MM.1S (cell line): ENCODE measurements around the gene DIO3.

Source experiments
- DNase-seq: peaks from one replicate; pipeline ENCODE4 v3.0.0-alpha.2; 2015
- H2AFZ ChIP-seq: fragments of 300-600 bp; sonication (generic); 2 replicates; pipeline ENCODE4 v1.6.0; 2016; ENCODE audit warnings: antibody characterized with exemption, low read length
- H3F3A ChIP-seq: fragments of 300-600 bp; sonication (generic); 2 replicates; pipeline ENCODE4 v1.6.1; 2016; ENCODE audit warnings: mild to moderate bottlenecking, antibody characterized with exemption, low read length, moderate library complexity, mixed read lengths; ENCODE audit not compliant: insufficient read depth
- H3K27ac ChIP-seq: fragments of 300-600 bp; sonication (generic); 2 replicates; pipeline ENCODE4 v1.5.1; 2016; ENCODE audit warnings: mild to moderate bottlenecking, low read length
- H3K27me3 ChIP-seq: fragments of 300-600 bp; sonication (generic); replicated peaks from 2 replicates; pipeline ENCODE4 v1.6.0; 2016; ENCODE audit warnings: low read length; ENCODE audit not compliant: insufficient read depth
- H3K36me3 ChIP-seq: fragments of 300-600 bp; sonication (generic); replicated peaks from 2 replicates; pipeline ENCODE4 v1.6.1; 2016; ENCODE audit warnings: mild to moderate bottlenecking, low read length, mixed read lengths; ENCODE audit not compliant: insufficient read depth
- H3K4me1 ChIP-seq: fragments of 300-600 bp; sonication (generic); 2 replicates; pipeline ENCODE4 v1.6.1; 2016; ENCODE audit warnings: low read length, mixed read lengths
- H3K4me2 ChIP-seq: fragments of 300-600 bp; sonication (generic); 2 replicates; pipeline ENCODE4 v1.6.0; 2016; ENCODE audit warnings: low read depth, low read length
- H3K4me3 ChIP-seq: fragments of 300-600 bp; sonication (generic); 2 replicates; pipeline ENCODE4 v1.5.1; 2016; ENCODE audit warnings: low read length, mixed read lengths
- H3K79me2 ChIP-seq: fragments of 300-600 bp; sonication (generic); 2 replicates; pipeline ENCODE4 v1.6.1; 2016; ENCODE audit warnings: mixed run types, low read length, mixed read lengths
- H3K9ac ChIP-seq: fragments of 300-600 bp; sonication (generic); 2 replicates; pipeline ENCODE4 v1.6.1; 2016; ENCODE audit warnings: low read length, mixed read lengths
- H3K9me2 ChIP-seq: fragments of 300-600 bp; sonication (generic); replicated peaks from 2 replicates; pipeline ENCODE4 v1.6.1; 2016; ENCODE audit warnings: mild to moderate bottlenecking, low read length, mixed read lengths; ENCODE audit not compliant: insufficient read depth
- H3K9me3 ChIP-seq: fragments of 300-600 bp; sonication (generic); replicated peaks from 2 replicates; pipeline ENCODE4 v1.6.1; 2016; ENCODE audit warnings: mild to moderate bottlenecking, low read length, mixed read lengths; ENCODE audit not compliant: insufficient read depth
- H4K20me1 ChIP-seq: fragments of 300-600 bp; sonication (generic); 2 replicates; pipeline ENCODE4 v1.6.1; 2016; ENCODE audit warnings: mild to moderate bottlenecking, low read length, moderate library complexity, mixed read lengths; ENCODE audit not compliant: insufficient read depth
- CTCF ChIP-seq: fragments of 300-600 bp; sonication (generic); IDR thresholded peaks from 2 replicates; pipeline ENCODE4 v1.5.1; 2016; ENCODE audit warnings: antibody characterized with exemption, low read length, mixed read lengths
- EZH2 ChIP-seq: fragments of 300-600 bp; sonication (generic); optimal IDR thresholded peaks from 2 replicates; pipeline ENCODE3; 2017; ENCODE audit warnings: low read depth, mild to moderate bottlenecking, antibody characterized with exemption, low read length, mixed read lengths
- EZH2phosphoT487 ChIP-seq: fragments of 300-600 bp; sonication (generic); IDR thresholded peaks from 2 replicates; pipeline ENCODE4 v1.6.1; 2018; ENCODE audit warnings: antibody characterized with exemption, low read length

The DIO3 gene

GRCh38 chr14:101563352-101563653 is 2.0 kb downstream of the DIO3 start:
- Histone ChIP-seq H2AFZ (no peak overlapping the region), H3K4me3 (no peak overlapping the region), H3K4me2 (no peak overlapping the region), H3K9me3 (no peaks in the 10 kb centered on the region), H3F3A (no peaks in the 10 kb centered on the region), H3K9me2 (no peaks in the 10 kb centered on the region), H4K20me1 (no peaks in the 10 kb centered on the region), H3K79me2 (no peaks in the 10 kb centered on the region), H3K36me3 (no peaks in the 10 kb centered on the region), H3K27me3 (peaks cover 26% of the 10 kb centered on the region; the same call in 1 of the 2 replicates), H3K27ac (no peak overlapping the region), H3K9ac (no peak overlapping the region), H3K4me1 (no peaks in the 10 kb centered on the region)
- TF ChIP-seq EZH2phosphoT487, result no peak
- TF ChIP-seq EZH2, result no peak
- TF ChIP-seq CTCF, result no peak
- no peak for DNase-seq

DNA sequence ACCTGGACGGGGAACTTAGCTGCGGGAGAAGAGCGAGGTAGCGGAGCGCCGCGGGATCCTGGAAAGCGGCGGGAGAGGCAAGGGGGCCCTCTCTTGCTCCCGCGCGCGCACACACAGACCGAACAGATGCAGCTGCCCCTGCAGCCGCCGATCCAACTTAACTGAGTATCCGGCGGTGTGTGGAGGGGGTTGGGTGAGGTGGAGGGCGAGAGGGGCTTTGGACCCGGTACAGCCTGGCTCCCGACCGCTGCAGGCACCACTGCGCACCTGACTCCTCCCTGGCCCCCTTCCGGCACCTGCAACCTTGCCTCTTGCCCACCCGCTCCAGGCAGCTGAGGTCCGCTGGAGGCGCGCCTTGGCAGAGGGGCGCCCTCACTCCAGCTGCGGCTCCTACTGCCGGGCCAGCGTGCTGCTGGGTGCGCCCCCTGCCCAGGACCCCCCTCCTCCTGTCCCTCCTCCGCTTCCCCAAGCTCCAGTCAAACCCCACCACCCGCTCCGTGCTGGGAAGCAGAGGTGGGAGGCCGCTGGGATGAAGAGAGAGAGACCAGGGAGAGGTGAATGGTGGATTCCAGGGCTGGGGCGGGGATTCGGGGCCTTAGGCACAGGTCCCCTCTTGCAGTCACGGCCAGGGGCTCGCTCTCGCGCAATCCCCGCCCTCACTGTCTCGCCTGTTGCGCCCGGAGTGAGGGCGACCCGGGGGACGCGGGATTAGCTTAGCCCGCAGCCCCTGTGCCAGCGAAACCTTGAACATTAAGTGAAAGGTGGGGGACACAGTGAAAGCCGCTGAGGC is 2.6 kb downstream of the DIO3 start:
- no peak for TF ChIP-seq CTCF
- no peak for TF ChIP-seq EZH2phosphoT487
- TF ChIP-seq EZH2, result no peak
- H3F3A ChIP-seq, result no peaks in the 10 kb centered on the region
- H3K9ac ChIP-seq, result no peak overlapping the region
- no peaks in the 10 kb centered on the region for H3K9me3 ChIP-seq
- H2AFZ ChIP-seq, result no peak overlapping the region
- DNase-seq, result no peak
- no peaks in the 10 kb centered on the region for H4K20me1 ChIP-seq
- H3K4me1 ChIP-seq, result no peaks in the 10 kb centered on the region
- peaks cover 29% of the 10 kb centered on the region for H3K27me3 ChIP-seq
- no peaks in the 10 kb centered on the region for H3K36me3 ChIP-seq
- no peak overlapping the region for H3K4me2 ChIP-seq
- H3K4me3 ChIP-seq, result no peak overlapping the region
- H3K79me2 ChIP-seq, result no peaks in the 10 kb centered on the region
- H3K27ac ChIP-seq, result no peak overlapping the region
- no peaks in the 10 kb centered on the region for H3K9me2 ChIP-seq

DNA sequence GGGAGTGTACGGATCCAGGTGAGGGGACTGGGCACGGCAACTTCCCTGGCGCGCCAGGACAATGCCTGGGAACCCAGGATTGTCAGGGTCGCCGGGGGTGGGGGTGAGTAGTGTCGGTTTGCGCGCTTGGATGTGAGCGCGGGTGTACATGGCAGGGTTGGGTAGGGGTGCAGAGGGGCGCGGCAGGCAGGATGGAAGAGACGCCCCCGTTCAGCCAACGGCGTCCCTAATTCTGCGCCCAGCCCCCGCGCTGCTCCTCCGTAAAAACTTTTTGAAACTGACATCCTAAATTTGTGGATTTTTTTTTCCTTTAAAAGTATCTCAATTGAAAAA is 3.1 kb downstream of the DIO3 start:
- no peak for DNase-seq
- Histone ChIP-seq H3F3A (no peaks in the 10 kb centered on the region), H4K20me1 (no peaks in the 10 kb centered on the region), H3K4me2 (no peak overlapping the region), H3K9ac (no peak overlapping the region), H3K4me3 (no peak overlapping the region), H2AFZ (no peak overlapping the region), H3K9me3 (no peaks in the 10 kb centered on the region), H3K4me1 (no peaks in the 10 kb centered on the region), H3K27ac (no peak overlapping the region), H3K79me2 (no peaks in the 10 kb centered on the region), H3K27me3 (peaks cover 31% of the 10 kb centered on the region), H3K36me3 (no peaks in the 10 kb centered on the region), H3K9me2 (no peaks in the 10 kb centered on the region)
- no peak for TF ChIP-seq CTCF
- TF ChIP-seq EZH2phosphoT487, result no peak
- no peak for TF ChIP-seq EZH2
